ENCODE measurements around the gene HNRNPDL.
"Not testable (repeated sequence)": the region's sequence is repeated elsewhere in the genome, so short reads cannot be mapped to it uniquely, and the experiment has no call there.

HNRNPDL gene

DNA sequence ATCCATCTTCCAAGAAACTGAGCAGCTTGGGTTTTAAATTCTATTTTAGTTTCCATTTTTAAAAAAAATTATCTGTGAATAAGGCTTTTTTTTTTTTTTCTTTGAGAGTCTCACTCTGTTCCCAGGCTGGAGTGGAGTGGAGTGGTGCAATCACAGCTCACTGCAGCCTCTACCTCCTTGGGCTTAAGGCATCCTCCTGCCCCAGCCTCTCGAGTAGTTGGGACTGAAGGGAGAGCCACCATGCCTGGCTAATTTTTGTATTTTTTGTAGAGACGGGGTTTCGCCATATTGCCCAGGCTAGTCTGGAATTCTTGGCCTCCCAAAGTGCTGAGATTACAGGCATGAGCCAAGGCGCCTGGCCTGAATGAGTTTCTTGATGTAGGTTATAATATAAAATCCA is 1.6 kb upstream of the HNRNPDL start:
- DNase-seq, result no peak

DNA sequence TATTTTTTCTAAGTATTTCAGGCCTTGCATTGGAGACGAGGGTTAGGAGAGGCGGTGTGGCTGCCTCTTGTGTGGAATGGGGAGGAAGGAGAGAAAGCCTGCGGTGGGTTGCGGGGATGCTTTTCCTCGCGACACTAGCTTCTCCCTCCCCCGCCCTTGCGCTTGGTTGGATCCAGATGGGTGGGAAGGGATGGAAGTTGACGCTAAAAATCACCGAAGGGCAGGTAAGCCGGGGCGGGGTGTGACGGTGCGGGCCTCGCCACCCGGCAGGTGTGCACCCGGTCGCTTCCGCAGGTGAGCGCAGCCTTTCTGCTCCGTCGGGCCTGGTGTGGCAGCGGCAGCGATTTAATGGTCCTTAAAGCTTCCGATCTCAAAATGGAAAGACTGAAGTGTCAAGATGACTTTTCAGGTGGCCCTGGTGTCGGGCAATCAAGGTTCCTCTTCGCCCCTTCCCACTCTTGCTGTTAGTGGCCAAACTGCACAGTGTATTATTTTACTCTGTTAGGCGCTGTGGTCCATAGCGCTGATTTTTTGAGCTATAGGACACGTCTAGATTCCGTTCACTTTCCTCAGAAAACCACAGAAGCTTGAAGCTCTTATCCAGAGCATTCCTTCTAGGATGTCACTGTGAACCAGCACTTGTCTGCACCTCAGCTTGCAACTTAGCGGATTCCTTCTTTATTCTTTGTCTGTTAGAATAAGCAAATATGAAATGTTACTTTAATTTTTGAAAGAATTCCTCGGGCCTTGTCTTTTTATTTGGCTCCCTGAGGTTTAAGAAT is 893 bp upstream of the HNRNPDL start:
- no peak for DNase-seq

DNA sequence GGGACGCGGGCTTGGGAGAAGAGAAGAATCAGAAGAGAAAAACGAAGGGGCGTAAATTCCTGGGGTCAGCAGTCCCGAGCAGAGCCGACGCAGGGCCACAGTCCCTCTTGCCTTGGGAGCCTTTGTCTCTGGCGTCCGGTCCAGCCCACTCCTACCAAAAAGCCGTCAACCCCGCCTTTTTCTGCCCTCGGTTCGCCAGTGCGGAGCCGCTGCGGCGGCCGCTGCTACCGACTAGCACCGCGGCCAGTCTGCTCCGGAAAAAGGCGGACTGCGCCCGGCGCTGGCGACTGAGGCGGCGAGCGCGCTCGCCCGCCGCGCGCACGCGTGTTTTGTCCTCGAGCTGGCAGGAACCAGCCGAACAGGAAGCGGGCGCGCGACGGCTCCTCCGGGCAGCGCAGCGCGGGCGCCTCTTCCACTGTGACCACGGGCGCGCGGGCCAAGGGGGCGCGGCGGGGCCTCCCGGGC is 502 bp downstream of the HNRNPDL start:
- no peak for DNase-seq

DNA sequence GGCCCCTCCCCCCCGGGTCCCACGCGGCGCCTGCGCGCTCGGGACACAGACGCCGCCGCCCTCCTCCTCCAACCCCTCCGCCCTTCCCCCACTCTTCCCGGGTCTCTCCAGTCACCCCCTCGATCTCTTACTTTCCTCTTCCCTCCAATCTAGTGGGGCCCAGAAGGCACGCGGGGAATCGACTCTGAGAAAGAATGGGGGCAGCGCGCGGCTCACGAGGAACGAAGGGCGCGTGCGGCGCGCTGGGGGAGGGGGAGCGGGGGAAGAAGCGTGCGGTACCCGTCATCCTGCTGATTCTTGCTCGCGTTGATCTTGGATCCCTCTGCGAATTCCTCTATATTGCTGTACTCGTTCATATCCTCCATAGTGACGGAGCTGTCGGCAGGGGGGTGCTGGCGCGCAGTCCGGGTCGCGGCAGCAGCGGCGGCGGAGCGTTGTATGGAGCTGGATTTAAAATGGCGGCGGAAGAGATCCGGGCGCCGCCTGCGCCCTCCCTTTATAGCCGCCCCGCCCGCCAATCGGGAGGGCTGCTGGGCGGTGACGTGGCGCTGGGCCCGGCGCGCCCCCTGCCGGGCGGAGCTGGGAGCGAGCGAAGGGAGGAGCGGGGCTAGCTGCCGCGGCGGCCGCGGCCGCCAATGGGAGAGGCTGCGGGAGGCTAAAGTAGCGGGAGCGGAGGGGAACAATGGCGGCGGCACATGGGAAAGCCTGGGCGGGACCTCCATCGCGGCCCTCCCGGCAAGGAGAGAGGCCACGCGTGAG is 1.1 kb downstream of the HNRNPDL start:
- DNase-seq, result peak; percentile 74

DNA sequence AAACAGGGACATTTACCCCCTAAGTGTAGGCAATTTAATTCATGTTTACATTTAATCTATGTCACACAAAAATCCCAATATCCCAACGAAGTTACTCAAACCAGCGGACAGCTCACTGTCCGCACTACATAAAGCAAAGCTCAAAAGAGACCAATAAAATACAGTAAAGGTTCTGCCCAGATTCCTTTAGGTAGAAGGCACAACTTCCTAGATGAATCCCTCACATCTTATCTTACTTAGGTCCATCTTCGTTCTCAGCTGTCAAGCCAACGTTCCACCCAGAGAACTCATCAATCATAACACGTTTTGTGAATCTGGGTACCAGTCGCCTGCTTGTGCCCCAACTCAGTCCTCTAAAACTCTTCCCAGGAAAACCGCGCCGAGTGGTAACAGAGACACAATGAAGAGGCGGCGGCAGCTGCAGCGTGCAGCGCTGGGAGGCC is 1.7 kb downstream of the HNRNPDL start:
- no peak for DNase-seq

DNA sequence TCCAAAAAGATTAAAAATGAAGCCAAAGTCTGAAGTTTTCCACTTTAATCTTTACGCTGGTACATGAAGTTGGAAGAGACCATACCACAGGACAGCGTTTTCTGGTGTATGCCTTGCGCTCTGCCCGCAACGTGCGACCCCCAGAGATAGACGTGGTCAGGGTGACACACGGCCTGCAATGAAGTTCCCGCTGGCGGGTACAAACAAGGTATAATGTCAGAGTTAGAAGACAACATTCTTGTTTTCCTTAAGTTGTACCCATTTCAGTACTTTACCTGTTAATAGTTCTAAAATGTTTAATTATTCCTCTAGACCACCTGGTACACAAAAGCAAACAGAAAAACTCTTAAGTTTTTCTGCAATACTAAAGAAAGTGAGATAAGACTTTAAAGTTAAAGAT is 4.8 kb downstream of the HNRNPDL start:
- no peak for DNase-seq

DNA sequence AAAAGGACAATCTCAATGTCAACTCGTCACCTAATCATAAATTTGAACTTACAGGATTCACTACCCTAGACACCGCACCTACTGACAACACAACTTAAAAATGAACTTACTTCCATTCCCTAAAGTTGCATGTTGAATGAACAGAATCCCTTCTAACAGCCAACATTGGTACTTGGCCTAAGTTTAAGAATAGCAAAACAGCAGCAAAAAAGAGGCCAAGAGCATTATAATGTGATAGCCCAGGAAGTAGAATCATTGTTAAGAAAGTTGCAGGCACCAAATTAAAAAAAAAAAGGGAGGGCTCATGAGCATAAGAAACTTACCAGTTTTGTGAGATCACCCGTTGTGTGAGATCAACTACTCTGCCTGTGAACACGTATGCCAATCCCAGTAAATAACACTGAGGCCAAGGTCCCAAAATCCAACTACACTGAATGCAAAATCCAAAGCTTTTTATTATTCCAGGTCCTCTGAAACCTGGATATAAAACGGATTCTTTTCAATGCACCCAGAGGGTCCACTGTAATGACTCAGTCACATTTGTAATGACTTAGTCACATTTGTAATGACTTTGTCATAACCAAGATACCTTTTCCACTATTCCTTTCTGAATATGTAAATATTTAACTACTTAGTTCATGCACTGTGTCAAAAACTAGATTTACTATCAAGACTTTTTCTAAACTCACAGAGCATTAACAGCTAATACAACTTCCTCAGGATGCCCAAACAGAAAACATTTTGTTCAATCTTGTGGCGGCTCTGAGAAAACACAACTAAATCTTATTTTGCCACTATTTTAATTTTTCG is 6.8 kb downstream of the HNRNPDL start:
- DNase-seq, result no peak

DNA sequence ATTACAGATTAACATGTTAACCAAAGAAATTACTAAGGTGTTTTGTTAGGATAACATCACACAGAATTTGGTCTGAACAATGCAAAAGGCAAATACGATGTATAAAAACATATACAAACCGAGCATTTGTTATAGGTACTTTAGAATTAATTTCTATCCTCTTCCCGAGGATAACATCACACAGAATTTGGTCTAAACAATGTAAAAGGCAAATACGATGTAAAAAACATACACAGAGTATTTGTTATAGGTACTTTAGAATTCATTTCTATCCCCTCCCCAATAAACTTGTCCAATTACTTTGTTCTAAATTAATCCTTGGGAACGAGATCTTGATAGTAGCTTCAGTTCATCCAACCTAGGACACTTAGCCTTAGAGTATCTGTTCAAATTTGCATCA is 7.6 kb downstream of the HNRNPDL start:
- no peak for DNase-seq

DNA sequence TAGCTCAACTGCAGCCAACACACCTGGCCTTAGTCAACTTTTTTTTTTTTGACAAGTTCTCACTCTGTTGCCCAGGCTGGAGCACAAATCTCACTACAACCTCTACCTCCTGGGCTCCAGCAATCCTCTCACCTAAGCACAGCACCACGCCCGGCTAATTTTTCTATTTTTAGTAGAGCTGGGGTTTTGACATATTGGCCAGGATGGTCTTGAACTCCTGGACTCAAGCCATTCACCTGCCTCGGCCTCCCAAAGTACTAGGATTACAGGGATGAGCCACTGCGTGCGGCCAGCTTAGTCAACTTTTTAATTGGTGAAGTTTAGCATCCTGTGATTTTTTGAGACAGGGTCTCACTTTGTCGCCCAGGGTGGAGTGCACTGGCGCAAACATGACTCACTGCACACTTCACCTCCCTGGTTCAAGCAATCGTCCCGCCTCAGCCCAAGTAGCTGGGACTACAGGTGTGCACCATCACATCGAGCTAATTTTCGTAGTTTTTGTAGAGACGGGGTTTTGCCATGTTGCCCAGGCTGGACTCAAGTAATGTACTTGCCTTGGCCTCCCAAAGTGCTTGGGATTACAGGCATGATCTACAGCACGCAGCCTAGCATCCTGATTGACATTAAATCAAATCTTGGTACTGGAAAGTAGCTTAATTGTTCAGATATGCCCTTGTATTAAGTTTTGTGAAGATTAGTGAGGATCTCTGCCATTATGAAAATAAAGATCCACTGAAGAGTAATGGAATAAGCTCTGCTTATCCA is 8.3 kb downstream of the HNRNPDL start:
- no peak for DNase-seq

DNA sequence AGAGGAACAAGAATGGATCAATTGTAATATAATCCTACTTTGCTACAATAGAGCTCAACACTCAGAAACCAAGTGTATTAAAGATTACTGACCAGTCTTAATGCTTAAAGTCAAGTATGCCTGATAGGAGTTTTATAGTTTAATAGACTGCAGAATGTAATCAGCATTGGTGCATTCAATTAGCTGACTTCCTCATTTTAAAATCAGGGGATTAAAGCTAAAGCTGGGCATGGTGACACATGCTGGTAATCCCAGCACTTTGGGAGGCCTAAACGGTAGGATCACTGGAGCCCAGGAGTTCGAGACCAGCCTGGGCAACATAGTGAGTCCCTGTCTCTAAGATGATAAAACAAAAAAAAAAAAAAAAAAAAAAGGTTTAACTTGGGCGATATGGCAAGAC is 10.8 kb downstream of the HNRNPDL start:
- no peak for DNase-seq

DNA sequence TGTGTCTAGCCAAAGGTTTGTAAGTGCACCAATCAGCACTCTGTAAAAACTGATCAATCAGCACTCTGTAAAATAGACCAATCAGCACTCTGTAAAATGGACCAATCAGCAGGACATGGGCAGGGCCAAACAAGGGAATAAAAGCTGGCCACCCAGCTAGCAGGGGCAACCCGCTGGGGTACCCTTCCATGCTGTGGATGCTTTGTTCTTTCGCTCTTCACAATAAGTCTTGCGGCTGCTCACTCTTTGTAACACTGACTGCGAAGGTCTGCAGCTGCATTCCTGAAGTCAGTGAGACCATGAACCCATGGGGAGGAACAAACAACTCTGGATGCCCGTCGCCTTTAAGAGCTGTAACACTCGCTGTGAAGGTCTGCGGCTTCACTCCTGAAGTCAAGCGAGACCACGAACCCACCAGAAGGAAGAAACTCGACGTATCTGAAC is 14.3 kb downstream of the HNRNPDL start:
- DNase-seq, result no peak

DNA sequence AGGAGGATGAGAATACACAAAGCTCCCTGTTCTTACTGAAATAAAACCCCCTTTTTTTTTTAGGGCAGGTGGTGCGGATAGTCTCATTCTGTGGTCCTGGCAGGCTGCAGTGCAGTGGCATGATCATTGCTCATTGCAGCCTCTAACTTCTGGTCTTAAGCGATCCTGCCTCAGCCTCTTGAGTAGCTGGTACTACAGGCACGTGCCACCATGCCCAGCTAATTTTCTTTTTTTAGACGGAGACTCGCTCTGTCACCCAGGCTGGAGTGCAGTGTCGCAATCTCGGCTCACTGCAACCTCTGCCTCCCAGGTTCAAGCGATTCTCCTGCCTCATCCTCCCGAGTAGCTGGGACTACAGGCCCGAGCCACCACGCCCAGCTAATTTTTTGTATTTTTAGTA is 15.2 kb downstream of the HNRNPDL start:
- DNase-seq, result not testable (repeated sequence)

DNA sequence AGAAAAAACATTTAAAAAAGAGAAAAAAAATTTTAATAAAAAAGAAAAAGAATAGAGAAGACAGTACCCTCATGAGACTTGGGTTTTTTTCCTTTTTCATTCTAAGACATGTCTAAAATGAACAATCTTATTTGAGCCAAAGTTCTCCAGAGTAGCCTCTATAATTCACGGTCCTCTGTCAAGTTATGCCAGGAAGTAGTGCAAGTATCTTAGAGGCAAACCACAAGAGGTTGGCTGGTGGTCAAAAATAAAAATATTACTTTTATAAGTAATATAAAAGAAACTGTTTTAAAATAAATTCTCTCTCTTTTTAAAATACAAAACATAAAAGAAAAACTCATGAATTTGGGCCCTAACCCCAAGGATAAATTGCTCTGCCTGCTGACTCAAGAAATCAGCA is 26.5 kb downstream of the HNRNPDL start:
- no peak for DNase-seq

DNA sequence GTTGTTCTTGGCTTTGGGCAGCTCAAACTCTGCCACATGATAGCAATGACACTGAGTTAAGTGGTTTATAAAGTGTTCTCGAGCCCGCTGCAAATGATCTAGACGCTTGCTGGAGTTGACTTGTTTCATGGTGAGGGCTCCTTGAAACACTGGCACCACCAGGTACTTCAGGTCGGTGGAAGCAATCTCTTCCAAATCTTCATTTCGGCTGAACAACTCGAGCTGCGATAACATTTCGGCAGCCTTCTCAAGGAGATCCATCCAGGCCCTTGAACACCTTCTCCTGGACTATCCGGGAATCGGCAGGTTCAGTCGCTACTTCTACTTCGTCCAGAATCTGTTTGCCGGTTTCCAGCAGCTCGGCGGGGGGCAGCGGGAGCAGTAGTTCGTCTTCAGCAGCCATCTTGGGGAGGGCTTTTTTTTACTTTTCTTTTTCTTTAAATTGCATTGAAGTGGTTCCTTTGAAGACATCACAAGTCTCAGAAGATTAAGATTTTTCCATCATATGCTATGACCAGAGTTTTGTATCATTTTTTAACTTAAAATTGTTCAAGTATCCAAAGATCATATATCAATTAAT is 28.0 kb downstream of the HNRNPDL start:
- DNase-seq, result no peak

DNA sequence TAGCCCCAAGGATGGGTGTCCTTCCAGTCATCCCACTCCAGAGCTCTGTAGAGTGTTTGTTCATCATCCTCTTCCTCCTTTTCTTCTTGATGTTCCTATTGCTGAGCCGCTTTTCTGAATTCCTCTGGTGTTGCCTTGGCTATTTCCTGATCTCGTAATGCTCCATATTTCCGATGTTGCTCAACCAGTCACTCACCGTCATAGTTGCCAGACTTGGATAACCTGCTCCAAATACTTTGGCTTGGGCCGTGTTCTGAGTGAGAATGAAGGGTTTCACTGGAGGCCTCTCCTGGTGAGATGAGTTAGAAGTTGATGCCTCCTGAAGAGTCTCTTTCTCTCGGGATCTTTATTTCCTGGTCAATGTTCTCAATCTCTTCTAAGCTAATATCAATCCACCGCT is 28.7 kb downstream of the HNRNPDL start:
- no peak for DNase-seq

DNA sequence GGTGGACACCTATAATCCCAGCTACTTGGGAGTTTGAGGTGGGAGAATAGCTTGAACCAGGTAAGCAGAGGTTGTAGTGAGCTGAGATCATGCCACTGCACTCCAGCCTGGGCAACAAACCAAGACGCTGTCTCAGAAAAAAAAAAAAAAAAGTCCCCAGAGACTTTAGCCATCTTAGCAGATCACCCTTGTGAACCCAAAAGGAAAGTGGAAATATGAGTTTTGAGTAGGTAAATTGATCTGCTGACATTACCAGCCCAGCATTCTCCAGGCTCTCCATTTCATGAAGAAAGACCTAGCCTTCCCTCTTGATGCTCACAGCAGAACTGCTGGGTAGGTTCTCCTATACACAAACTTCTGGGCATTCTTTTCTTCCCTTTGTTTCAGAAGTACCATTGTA is 32.0 kb downstream of the HNRNPDL start:
- no peak for DNase-seq

DNA sequence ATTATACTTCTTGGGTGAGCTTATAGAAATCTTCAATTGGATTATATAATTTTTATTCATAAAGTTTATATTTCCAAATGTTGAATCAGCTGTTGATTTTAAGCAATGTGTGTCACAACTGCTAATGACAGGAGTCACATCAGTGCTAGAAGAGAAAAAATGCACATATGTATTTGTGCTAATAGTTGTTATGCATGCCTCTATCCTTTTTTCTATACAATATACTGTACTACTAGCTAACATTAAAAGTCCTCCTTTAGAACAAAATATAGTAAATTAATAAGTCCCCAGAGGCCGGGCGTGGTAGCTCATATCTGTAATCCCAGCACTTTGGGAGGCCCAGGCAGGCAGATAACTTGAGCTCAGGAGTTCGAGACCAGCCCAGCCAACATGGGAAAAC is 32.7 kb downstream of the HNRNPDL start:
- DNase-seq, result no peak

DNA sequence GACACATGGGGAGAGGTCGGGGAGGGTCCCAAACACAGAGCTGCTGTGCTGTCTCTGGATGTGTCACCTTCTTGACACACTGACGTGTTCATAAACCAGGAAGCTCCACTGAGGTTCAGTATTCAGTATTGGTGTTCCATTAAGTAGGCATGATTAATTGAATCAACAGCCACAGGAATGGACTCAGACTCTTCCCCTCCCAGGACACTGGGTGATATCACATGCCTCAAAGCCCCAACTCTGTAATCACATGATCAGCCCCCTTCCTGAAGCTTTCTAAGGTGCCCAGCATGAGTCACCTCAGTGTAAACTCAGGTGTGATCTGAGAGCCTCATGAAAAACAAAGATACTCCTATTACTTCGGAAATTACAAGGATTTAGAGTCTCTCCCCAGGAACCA is 35.4 kb downstream of the HNRNPDL start:
- no peak for DNase-seq

DNA sequence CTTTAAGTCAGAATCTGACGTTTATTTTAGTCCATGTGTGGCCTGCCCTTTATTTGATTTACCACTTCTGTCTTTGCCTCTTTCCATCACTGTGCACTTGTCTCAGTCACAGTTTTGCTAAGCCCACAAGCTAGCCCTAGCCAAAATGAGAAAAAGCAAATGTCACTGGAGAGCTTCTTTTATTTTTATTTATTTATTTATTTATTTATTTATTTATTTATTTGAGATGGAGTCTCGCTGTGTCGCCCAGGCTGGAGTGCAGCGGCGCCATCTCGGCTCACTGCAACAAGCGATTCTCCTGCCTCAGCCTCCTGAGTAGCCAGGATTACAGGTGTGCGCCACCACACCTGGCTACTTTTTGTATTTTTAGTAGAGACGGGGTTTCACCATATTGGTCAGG is 40.2 kb downstream of the HNRNPDL start:
- not testable (repeated sequence) for DNase-seq

DNA sequence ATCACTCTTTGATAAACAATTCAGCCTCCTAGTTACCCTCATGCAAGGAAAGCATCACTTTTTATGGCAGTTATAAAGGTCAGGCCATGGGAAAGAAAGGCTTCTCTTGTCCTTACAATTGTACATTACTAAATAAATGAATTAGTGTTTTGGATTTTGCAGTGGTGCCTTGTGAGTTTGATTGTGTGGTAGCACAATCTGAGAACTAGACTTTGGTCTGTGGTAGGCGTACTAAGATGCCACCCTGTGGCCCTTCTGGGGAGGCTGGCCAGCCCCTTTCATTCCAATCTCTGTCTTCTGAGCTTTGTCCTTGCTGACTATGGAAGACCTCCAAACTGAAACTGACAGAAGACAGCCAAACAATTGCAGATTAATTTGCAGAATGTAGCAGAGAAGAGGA is 41.9 kb downstream of the HNRNPDL start:
- DNase-seq, result no peak

DNA sequence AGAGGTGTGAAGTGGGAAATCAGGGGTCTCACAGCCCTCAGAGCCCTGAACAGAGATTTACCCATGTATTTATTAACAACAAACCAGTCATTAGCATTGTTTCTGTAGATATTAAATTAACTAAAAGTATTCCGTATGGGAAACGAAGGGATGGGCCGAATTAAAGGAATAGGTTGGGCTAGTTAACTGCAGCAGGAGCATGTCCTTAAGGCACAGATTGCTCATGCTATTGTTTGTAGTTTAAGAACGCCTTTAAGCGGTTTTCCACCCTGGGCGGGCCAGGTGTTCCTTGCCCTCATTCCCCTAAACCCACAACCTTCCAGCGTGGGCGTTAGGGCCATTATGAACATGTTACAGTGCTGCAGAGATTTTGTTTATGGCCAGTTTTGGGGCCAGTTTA is 44.0 kb downstream of the HNRNPDL start:
- not testable (repeated sequence) for DNase-seq

DNA sequence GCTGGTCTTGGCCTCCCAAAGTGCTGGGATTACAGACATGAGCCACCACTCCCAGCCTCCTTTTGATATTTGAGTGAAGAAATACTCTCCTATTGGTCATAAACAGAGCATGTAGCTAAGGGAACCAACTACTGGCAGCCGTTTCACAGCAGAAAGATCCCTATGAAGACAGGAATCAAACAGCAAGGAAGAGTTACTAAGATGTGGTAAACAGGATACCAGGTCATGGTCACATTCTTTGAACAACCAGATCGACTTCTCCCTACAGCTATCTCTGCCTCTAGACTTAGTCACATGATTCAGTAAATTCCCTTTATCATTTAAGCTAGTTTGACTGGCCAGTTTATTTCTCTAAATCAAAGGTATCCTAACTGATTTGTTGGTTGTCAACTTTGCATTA is 47.5 kb downstream of the HNRNPDL start:
- DNase-seq, result no peak

All from NK-92 treated with Interleukin-12 subunit alpha and Interleukin-12 subunit beta, amount 100 ng/mL, for 24 hours (cell line).